Measurements from ENCODE around the gene CFP. TPM values are rescaled to one million over a fixed set of nuclear protein-coding genes. Genes with fewer than 3 reads are reported as not detected.
A peak's percentile ranks its signal among the peaks of the same experiment; 100 is the strongest.

The CFP gene
- total RNA-seq, 2 experiments from 2014 or later, result 14.1 to 14.6 TPM

- POLR2A ChIA-PET, result no interaction called here
- no peak for DNase-seq
- Mint-ChIP-seq H3K36me3 (peaks cover 7% of the 10 kb centered on the region), H3K27me3 (no peaks in the 10 kb centered on the region), H3K4me1 (peaks cover 19% of the 10 kb centered on the region), H3K27ac (no peak overlapping the region), H3K9me3 (no peaks in the 10 kb centered on the region), H3K4me3 (no peak overlapping the region)
- no peak for ATAC-seq (ENCODE audit: low read depth)
Measured at GRCh38 chrX:47632666-47633065, 2.9 kb upstream of the CFP start.

DNA sequence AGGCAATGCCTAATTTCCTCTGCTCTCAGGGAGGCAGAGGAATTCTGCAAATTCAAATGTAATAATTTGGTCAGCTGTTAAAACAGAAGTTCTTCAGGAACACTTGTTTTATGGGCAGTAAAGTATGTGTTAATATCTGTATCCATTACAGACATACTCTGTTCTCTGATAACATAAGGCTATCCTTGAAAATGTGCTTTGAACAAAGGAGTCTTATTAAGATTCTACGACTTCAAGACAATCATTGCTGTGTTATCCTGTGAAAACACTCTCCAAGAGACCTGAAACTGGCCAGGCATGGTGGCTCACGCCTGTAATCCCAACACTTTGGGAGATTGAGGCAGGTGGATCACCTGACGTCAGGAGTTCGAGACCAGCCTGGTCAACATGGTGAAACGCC, 1.9 kb upstream of the CFP start:
- Mint-ChIP-seq H3K27me3 (no peaks in the 10 kb centered on the region), H3K4me1 (peaks cover 15% of the 10 kb centered on the region), H3K36me3 (peaks cover 1% of the 10 kb centered on the region), H3K27ac (no peak overlapping the region), H3K4me3 (no peak overlapping the region), H3K9me3 (no peaks in the 10 kb centered on the region)
- ATAC-seq (ENCODE audit: low read depth) (no peak), DNase-seq (no peak)
- POLR2A ChIA-PET, result no interaction called here

GRCh38 chrX:47628982-47629381, 748 bp downstream of the CFP start:
- Mint-ChIP-seq H3K27me3 (no peaks in the 10 kb centered on the region), H3K36me3 (peaks cover 5% of the 10 kb centered on the region), H3K27ac (peak overlapping the region; percentile 90), H3K9me3 (no peaks in the 10 kb centered on the region), H3K4me1 (peaks cover 18% of the 10 kb centered on the region), H3K4me3 (peak overlapping the region; percentile 85)
- DNase-seq (no peak), ATAC-seq (ENCODE audit: low read depth) (peak; percentile 38)
- POLR2A ChIA-PET, result interaction anchor here (0.6 to 1.6 kb wide), 5 partner anchors 12 to 1053 kb away, joined by 3 to 4 read pairs (median 4); partner anchors contain the start of genes NDUFB11, RBM10 and TIMP1

GRCh38 chrX:47625365-47625764, 4.4 kb downstream of the CFP start:
- POLR2A ChIA-PET, result interaction anchor here (0.5 to 1.0 kb wide), 2 partner anchors 18 to 24 kb away, joined by 3 read pairs; no protein-coding TSS in a partner anchor
- no peak overlapping the region for H3K4me3 Mint-ChIP-seq

DNA sequence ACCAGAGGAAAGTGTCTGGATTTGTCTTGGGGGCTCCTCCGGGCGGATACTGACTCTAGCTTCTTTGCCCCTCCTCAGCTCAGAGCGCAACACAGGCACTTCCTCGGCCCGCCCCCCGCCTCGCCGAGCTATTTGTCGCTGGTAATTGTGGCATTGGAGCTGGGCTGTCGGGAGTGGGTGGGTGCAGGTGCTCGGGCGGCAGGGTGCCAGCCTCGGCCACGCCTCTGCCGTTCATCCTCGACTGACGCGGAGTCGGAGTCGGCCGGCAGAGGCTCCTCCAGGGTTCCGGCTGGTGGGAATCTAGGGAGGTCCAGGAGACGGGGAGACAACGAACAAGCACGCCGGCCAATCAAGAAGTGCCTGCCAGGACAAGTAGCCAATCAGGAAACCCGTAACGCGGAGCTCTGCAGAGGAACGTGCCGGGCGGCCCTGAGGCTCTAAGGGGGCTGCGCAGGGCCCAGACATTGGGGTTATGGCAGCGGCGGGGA, 6.1 kb downstream of the CFP start:
- H3K27ac Mint-ChIP-seq, result no peak overlapping the region
- H3K9me3 Mint-ChIP-seq, result no peaks in the 10 kb centered on the region
- ATAC-seq (ENCODE audit: low read depth), result peak; percentile 59
- H3K4me3 Mint-ChIP-seq, result peak overlapping the region; percentile 83
- H3K27me3 Mint-ChIP-seq, result peaks cover 16% of the 10 kb centered on the region
- POLR2A ChIA-PET, result interaction anchor here (0.9 kb wide), 1 partner anchor 68 kb away, joined by 3 read pairs; no protein-coding TSS in a partner anchor
- H3K4me1 Mint-ChIP-seq, result peaks cover 10% of the 10 kb centered on the region
- peaks cover 5% of the 10 kb centered on the region for H3K36me3 Mint-ChIP-seq
- DNase-seq, result peak; percentile 39

More at GRCh38 chrX:47625365-47625764, 4.4 kb downstream of the CFP start:
- Mint-ChIP-seq H3K4me1 (peaks cover 21% of the 10 kb centered on the region), H3K27ac (no peak overlapping the region), H3K36me3 (peaks cover 5% of the 10 kb centered on the region), H3K27me3 (peaks cover 12% of the 10 kb centered on the region), H3K9me3 (no peaks in the 10 kb centered on the region)
- ATAC-seq (ENCODE audit: low read depth) (no peak), DNase-seq (no peak)

DNA sequence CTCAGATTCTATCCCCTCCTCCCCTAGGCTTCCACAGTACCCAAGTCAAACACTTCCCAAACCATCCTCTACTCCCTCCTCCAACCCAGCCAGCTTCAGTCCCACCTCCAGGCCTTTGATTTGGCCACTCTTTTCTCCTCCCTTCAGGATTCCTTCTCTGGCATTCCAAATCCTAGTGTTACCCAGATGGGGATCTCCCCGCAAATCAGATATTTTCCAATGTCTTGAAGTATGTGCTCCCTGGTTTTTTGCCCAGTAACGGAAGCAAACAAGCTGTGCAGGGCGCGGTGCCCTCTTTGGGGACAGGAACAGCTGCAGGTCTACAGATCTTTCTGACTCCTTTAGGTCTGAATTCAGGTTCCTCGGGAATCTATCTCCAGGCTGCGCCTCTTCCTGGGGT, 7.9 kb downstream of the CFP start:
- no peak for ATAC-seq (ENCODE audit: low read depth)

GRCh38 chrX:47620303-47620685, 9.4 kb downstream of the CFP start:
- Mint-ChIP-seq H3K4me3 (peak overlapping the region; percentile 42), H3K9me3 (no peaks in the 10 kb centered on the region), H3K27ac (no peak overlapping the region), H3K36me3 (peaks cover 5% of the 10 kb centered on the region), H3K27me3 (peaks cover 27% of the 10 kb centered on the region), H3K4me1 (peaks cover 8% of the 10 kb centered on the region)
- ATAC-seq (ENCODE audit: low read depth) (no peak), DNase-seq (no peak)
- POLR2A ChIA-PET, result no interaction called here

More for the DNA sequence above, 7.9 kb downstream of the CFP start:
- H3K36me3 Mint-ChIP-seq, result peaks cover 5% of the 10 kb centered on the region
- no peaks in the 10 kb centered on the region for H3K9me3 Mint-ChIP-seq
- no peak for DNase-seq
- peaks cover 8% of the 10 kb centered on the region for H3K4me1 Mint-ChIP-seq
- H3K27ac Mint-ChIP-seq, result no peak overlapping the region
- POLR2A ChIA-PET, result no interaction called here
- H3K4me3 Mint-ChIP-seq, result no peak overlapping the region
- H3K27me3 Mint-ChIP-seq, result peaks cover 25% of the 10 kb centered on the region

GRCh38 chrX:47619486-47620302, 10.0 kb downstream of the CFP start, which contains the start of gene SYN1:
Gene SYN1, minus strand, starts transcription at chrX:47619857. Its CDS starts 129 bp downstream, at chrX:47619728.
- POLR2A ChIA-PET, result no interaction called here
- Mint-ChIP-seq H3K36me3 (peaks cover 2% of the 10 kb centered on the region), H3K27ac (peak within 1 kb of the TSS; percentile 60)

DNA sequence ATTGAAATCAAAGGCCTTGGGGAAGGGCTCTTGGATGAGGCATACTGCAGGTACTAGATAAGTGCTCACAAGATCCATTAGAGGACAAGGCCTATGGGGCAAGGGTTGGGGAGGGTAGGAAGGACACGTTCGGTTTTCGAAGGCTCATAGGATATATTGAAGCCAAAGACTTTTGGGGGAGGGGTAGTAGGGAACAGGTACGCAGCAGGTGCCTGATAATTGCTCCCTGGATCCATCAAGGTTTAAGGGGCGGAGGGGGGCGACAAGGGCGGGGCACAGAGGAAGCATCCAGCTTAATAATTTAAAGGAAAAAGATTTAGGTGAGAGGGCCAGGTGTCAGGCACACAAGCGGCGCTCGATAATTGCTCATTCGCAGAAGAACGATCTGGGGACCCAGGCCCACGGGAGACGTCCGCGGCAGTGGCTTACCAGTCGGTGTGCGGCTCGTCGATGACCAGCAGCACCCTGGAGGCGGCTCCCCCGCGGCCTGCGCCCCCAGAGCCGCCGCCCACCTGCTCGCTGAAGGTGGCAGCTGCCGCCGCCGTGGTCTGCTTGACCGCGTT, 10.7 kb downstream of the CFP start:
- H3K4me3 Mint-ChIP-seq, result peak overlapping the region; percentile 62
- H3K4me1 Mint-ChIP-seq, result peaks cover 5% of the 10 kb centered on the region
- DNase-seq (no peak), ATAC-seq (ENCODE audit: low read depth) (no peak)
- peaks cover 28% of the 10 kb centered on the region for H3K27me3 Mint-ChIP-seq
- POLR2A ChIA-PET, result no interaction called here
- peak overlapping the region; percentile 60 for H3K27ac Mint-ChIP-seq
- H3K9me3 Mint-ChIP-seq, result no peaks in the 10 kb centered on the region
- no peaks in the 10 kb centered on the region for H3K36me3 Mint-ChIP-seq

More at GRCh38 chrX:47619486-47620302, 10.0 kb downstream of the CFP start, which contains the start of gene SYN1:
- Mint-ChIP-seq H3K27me3 (peaks cover 28% of the 10 kb centered on the region), H3K9me3 (no peaks in the 10 kb centered on the region), H3K4me3 (peak within 1 kb of the TSS; percentile 62), H3K4me1 (peaks cover 8% of the 10 kb centered on the region)
- ATAC-seq (ENCODE audit: low read depth) (peak; percentile 77), DNase-seq (peak; percentile 84)

GRCh38 chrX:47614618-47615017, 15.1 kb downstream of the CFP start:
- Mint-ChIP-seq H3K4me1 (no peaks in the 10 kb centered on the region), H3K9me3 (no peaks in the 10 kb centered on the region), H3K27me3 (peaks cover 16% of the 10 kb centered on the region), H3K36me3 (no peaks in the 10 kb centered on the region), H3K27ac (no peak overlapping the region), H3K4me3 (no peak overlapping the region)
- no peak for ATAC-seq (ENCODE audit: low read depth)
- POLR2A ChIA-PET, result no interaction called here
- no peak for DNase-seq

DNA sequence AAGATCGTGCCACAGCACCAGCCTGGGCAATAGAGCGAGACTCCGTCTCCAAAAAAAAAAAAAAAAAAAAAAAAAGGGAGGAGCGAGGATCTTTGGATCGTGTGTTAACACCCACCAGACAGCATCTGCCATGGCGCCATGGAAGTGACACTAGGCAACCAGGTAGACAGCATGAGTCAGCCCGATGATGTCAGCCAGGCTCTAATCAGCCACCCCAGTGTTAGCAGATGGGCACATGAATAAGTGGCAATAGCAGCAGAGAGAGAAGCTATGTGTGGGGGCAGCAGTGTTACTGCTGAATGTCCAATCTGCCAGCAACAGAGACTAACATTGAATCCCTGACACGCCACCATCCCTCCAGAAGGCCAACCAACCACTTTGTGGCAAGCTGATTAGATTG, 16.6 kb downstream of the CFP start:
- no peak overlapping the region for H3K4me3 Mint-ChIP-seq
- peaks cover 3% of the 10 kb centered on the region for H3K4me1 Mint-ChIP-seq
- no peak for DNase-seq
- H3K36me3 Mint-ChIP-seq, result no peaks in the 10 kb centered on the region
- POLR2A ChIA-PET, result interaction anchor here (0.7 kb wide), 1 partner anchor 241 kb away, joined by 5 read pairs; no protein-coding TSS in a partner anchor
- H3K9me3 Mint-ChIP-seq, result no peaks in the 10 kb centered on the region
- no peak overlapping the region for H3K27ac Mint-ChIP-seq
- no peak for ATAC-seq (ENCODE audit: low read depth)
- peaks cover 7% of the 10 kb centered on the region for H3K27me3 Mint-ChIP-seq

DNA sequence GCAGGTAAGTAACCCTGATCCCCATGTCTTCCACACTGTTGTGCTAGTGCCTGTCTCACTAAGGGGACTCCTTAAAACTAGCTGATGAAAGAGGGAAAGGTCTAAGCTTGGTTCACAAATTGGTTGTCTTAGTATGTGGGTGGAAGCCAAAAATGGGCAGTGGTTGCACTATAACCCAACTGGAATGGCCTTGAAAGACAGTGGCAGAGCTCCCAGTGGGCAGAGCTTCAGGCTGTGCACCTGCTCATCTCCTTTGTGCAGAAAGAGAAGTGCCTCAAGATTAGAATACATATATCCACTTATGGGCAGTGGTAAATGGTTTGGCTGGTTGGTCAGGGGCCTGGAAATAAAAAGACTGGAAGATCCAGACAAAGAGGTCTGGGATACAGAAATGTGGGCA, 17.3 kb downstream of the CFP start:
- ATAC-seq (ENCODE audit: low read depth) (no peak), DNase-seq (no peak)
- Mint-ChIP-seq H3K4me1 (peaks cover 4% of the 10 kb centered on the region), H3K36me3 (no peaks in the 10 kb centered on the region), H3K9me3 (no peaks in the 10 kb centered on the region), H3K27ac (no peak overlapping the region), H3K4me3 (no peak overlapping the region), H3K27me3 (peaks cover 3% of the 10 kb centered on the region)
- POLR2A ChIA-PET, result no interaction called here

DNA sequence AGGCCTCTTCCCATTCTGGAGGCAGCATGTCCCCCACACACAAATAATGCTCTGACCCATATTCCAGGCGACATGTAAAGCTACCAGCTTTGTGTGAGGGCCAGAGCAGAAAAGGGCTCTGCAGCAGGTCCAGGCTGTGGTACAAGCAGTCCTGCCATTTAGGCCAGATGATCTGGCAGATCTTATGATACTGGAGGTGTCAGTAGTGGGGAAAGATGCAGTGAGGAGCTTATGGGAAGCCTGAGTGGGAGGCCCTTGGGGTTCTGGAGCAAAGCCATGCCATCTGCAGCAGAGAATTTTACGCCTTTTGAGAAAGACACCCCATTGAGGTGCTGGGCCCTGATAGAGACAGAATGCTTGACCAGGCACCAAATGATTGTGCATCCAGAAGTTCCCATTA, 17.8 kb downstream of the CFP start:
- peaks cover 3% of the 10 kb centered on the region for H3K27me3 Mint-ChIP-seq
- H3K27ac Mint-ChIP-seq, result no peak overlapping the region
- H3K36me3 Mint-ChIP-seq, result no peaks in the 10 kb centered on the region
- H3K4me3 Mint-ChIP-seq, result no peak overlapping the region
- peaks cover 4% of the 10 kb centered on the region for H3K4me1 Mint-ChIP-seq
- DNase-seq, result no peak
- POLR2A ChIA-PET, result no interaction called here
- no peak for ATAC-seq (ENCODE audit: low read depth)
- H3K9me3 Mint-ChIP-seq, result no peaks in the 10 kb centered on the region

Measured in activated naive CD8-positive, alpha-beta T cell treated with anti-CD3 and anti-CD28 coated beads, Interleukin-2, amount 10 ng/mL, durations not matched to agents 7 days and 5 days (primary cell).